GM18951 (cell line): Measurements from ENCODE around the gene ARHGEF28.

Source experiments
- POLR2A ChIP-seq: IDR thresholded peaks from 4 replicates; pipeline ENCODE4 v1.6.1; 2011; ENCODE audit warnings: mild to moderate bottlenecking; ENCODE audit not compliant: insufficient read length, insufficient read depth; ENCODE audit errors: extremely low read depth
- in situ Hi-C: fragments of 300-500 bp; cut with MboI; formaldehyde crosslinking; loops from one replicate; pipeline ENCODE4 v1.12.0; 2022; ENCODE audit warnings: low sequenced_read_pairs, mixed read lengths, inconsistent platforms; ENCODE audit not compliant: unreplicated experiment

The ARHGEF28 gene

GRCh38 chr5:73906277-73906676, 280.3 kb downstream of the ARHGEF28 start:
- no peak for TF ChIP-seq POLR2A
- in situ Hi-C loops: loop anchor here (5.0 kb wide), 1 partner anchor 741 kb away; no protein-coding TSS in a partner anchor

- in situ Hi-C loops: loop anchor here (5.0 kb wide), 1 partner anchor 740 kb away; no protein-coding TSS in a partner anchor
- TF ChIP-seq POLR2A: no peak
Observed at GRCh38 chr5:73907164-73907563, 281.2 kb downstream of the ARHGEF28 start.

GRCh38 chr5:73908395-73908794, 282.4 kb downstream of the ARHGEF28 start:
- no peak for TF ChIP-seq POLR2A
- in situ Hi-C loops: loop anchor here (5.0 kb wide), 1 partner anchor 739 kb away; no protein-coding TSS in a partner anchor

GRCh38 chr5:73908846-73909245, 282.9 kb downstream of the ARHGEF28 start:
- no peak for TF ChIP-seq POLR2A
- in situ Hi-C loops: loop anchor here (5.0 kb wide), 1 partner anchor 738 kb away; no protein-coding TSS in a partner anchor

- in situ Hi-C loops: loop anchor here (5.0 kb wide), 1 partner anchor 738 kb away; no protein-coding TSS in a partner anchor
- TF ChIP-seq POLR2A: no peak
Observed at GRCh38 chr5:73909474-73909873, 283.5 kb downstream of the ARHGEF28 start.

- in situ Hi-C loops: no loop called here
Observed at GRCh38 chr5:73911761-73912393, 285.9 kb downstream of the ARHGEF28 start.

GRCh38 chr5:73912821-73913271, 286.9 kb downstream of the ARHGEF28 start:
- no peak for TF ChIP-seq POLR2A
- in situ Hi-C loops: no loop called here

More at GRCh38 chr5:73911761-73912393, 285.9 kb downstream of the ARHGEF28 start:
- TF ChIP-seq POLR2A: no peak

- in situ Hi-C loops: no loop called here
- no peak for TF ChIP-seq POLR2A
Observed at GRCh38 chr5:73913971-73914370, 288.0 kb downstream of the ARHGEF28 start.

GRCh38 chr5:73915345-73915744, 289.3 kb downstream of the ARHGEF28 start:
- TF ChIP-seq POLR2A: no peak
- in situ Hi-C loops: no loop called here

GRCh38 chr5:73917433-73917832, 291.4 kb downstream of the ARHGEF28 start:
- no peak for TF ChIP-seq POLR2A
- in situ Hi-C loops: no loop called here

GRCh38 chr5:73917891-73918290, 291.9 kb downstream of the ARHGEF28 start:
- in situ Hi-C loops: no loop called here
- TF ChIP-seq POLR2A: no peak

GRCh38 chr5:73918791-73919221, 292.8 kb downstream of the ARHGEF28 start:
- in situ Hi-C loops: no loop called here
- no peak for TF ChIP-seq POLR2A

GRCh38 chr5:73921741-73922140, 295.7 kb downstream of the ARHGEF28 start:
- TF ChIP-seq POLR2A: no peak
- in situ Hi-C loops: no loop called here

GRCh38 chr5:73922224-73922623, 296.2 kb downstream of the ARHGEF28 start:
- in situ Hi-C loops: no loop called here
- TF ChIP-seq POLR2A: no peak
